ENCODE measurements around the gene OR4D6. TPM values are rescaled to one million over a fixed set of nuclear protein-coding genes. Genes with fewer than 3 reads are reported as not detected.

The OR4D6 gene
- total RNA-seq, 4 donors from 2014 or later, result not detected

- Histone ChIP-seq H3K4me1 (no peaks in the 10 kb centered on the region), H3K36me3 (no peaks in the 10 kb centered on the region), H3K27me3 (no peaks in the 10 kb centered on the region), H3K27ac (no peak within 1 kb of the TSS), H3K9me3 (no peaks in the 10 kb centered on the region), H3K4me3 (no peak within 1 kb of the TSS)
- DNase-seq (ENCODE audit: low spot score in 2 of 2), result no peak
- no peak for TF ChIP-seq POLR2A (IDR thresholded peaks at IDR 0.05)
- TF ChIP-seq EP300 (IDR thresholded peaks at IDR 0.05), result no peak
- no peak for TF ChIP-seq CTCF (IDR thresholded peaks at IDR 0.05)
Measured at GRCh38 chr11:59503276-59503675, 46.5 kb downstream of the OR4D6 start, which contains the start of gene OR4D11. Gene OR4D11, plus strand, starts transcription at chr11:59503576. Its CDS starts 0 bp downstream, at chr11:59503576.

Other genes with a start within 250 kb of the OR4D6 start
- gene MPEG1, start 244.0 kb upstream of the OR4D6 start, total RNA-seq, result 10 to 100 TPM in 1 of 4 donors, 1 to 10 TPM in 3; 7.0 to 12.3 (median 9.6) TPM
- not detected for gene OR5AN1, start 98.1 kb upstream of the OR4D6 start, total RNA-seq
- gene OR5A2, start 30.5 kb upstream of the OR4D6 start, total RNA-seq, result not detected
- gene OR5A1, start 20.5 kb upstream of the OR4D6 start, total RNA-seq, result not detected
- not detected for gene OR4D10, start 16.4 kb downstream of the OR4D6 start, total RNA-seq
- gene OR4D11, start 46.6 kb downstream of the OR4D6 start, total RNA-seq, result not detected
- not detected for gene OR4D9, start 54.6 kb downstream of the OR4D6 start, total RNA-seq
- 10 to 100 TPM; 35.4 to 59.7 (median 46.0) TPM for gene OSBP, start 158.8 kb downstream of the OR4D6 start, total RNA-seq
- 10 to 100 TPM; 11.4 to 16.1 (median 14.1) TPM for gene PATL1, start 212.1 kb downstream of the OR4D6 start, total RNA-seq

All from tibial nerve (tissue), 4 donors.